ENCODE measurements around the gene NPDC1.
A peak's percentile ranks its signal among the peaks of the same experiment; 100 is the strongest.

The NPDC1 gene

GRCh38 chr9:136991993-136992818 is 53.8 kb downstream of the NPDC1 start, which contains the start of gene PAXX:
PAXX (plus strand) TSS chr9:136992422; CDS start chr9:136992444, 22 bp downstream.
- DNase-seq (ENCODE audit: low spot score) = peak; percentile 91

GRCh38 chr9:136990242-136990911 is 55.6 kb downstream of the NPDC1 start:
- no peak for DNase-seq (ENCODE audit: low spot score)

All from SW480 (cell line).